Hippocampal formation (tissue), 2 donors: ENCODE results near the gene CHAD.
"Not testable (repeated sequence)": the region's sequence is repeated elsewhere in the genome, so short reads cannot be mapped to it uniquely, and the experiment has no call there.

Source experiments
- DNase-seq, 2 donors: peaks; one replicate each; lab custom pipeline; 2025; lab: John Stamatoyannopoulos, UW

The CHAD gene

GRCh38 chr17:50457621-50458020, 11.1 kb downstream of the CHAD start:
- DNase-seq, result no peak

GRCh38 chr17:50453901-50454300, 14.8 kb downstream of the CHAD start:
- DNase-seq, result no peak

GRCh38 chr17:50452630-50453300, 15.9 kb downstream of the CHAD start:
- DNase-seq, result no peak

GRCh38 chr17:50451943-50452629, 16.6 kb downstream of the CHAD start:
- no peak for DNase-seq

GRCh38 chr17:50448643-50449042, 20.0 kb downstream of the CHAD start:
- DNase-seq, result no peak

GRCh38 chr17:50447870-50448595, 20.6 kb downstream of the CHAD start:
- DNase-seq, result no peak

- DNase-seq, result no peak
Measured at GRCh38 chr17:50445730-50446325, 22.9 kb downstream of the CHAD start.

GRCh38 chr17:50444841-50445715, 23.6 kb downstream of the CHAD start:
- DNase-seq, result no peak

- DNase-seq, result no peak
Measured at GRCh38 chr17:50443505-50443974, 25.1 kb downstream of the CHAD start.

GRCh38 chr17:50440838-50441829, 27.5 kb downstream of the CHAD start:
- no peak for DNase-seq

- DNase-seq, result no peak
Measured at GRCh38 chr17:50440172-50440837, 28.4 kb downstream of the CHAD start.

- no peak for DNase-seq
Measured at GRCh38 chr17:50439008-50439407, 29.7 kb downstream of the CHAD start.

GRCh38 chr17:50437409-50437808, 31.3 kb downstream of the CHAD start:
- DNase-seq, result no peak

GRCh38 chr17:50432125-50432762, 36.4 kb downstream of the CHAD start:
- DNase-seq, result no peak

- no peak for DNase-seq
Measured at GRCh38 chr17:50430821-50431618, 37.7 kb downstream of the CHAD start.

GRCh38 chr17:50429793-50430192, 38.9 kb downstream of the CHAD start:
- DNase-seq, result no peak

GRCh38 chr17:50428831-50429424, 39.8 kb downstream of the CHAD start:
- DNase-seq, result no peak

- not testable (repeated sequence) for DNase-seq
Measured at GRCh38 chr17:50428126-50428525, 40.6 kb downstream of the CHAD start.
